GM13976 (cell line): Measurements from ENCODE around the gene ARL2BP.
A peak's percentile ranks its signal among the peaks of the same experiment; 100 is the strongest.
"Not testable (repeated sequence)": the region's sequence is repeated elsewhere in the genome, so short reads cannot be mapped to it uniquely, and the experiment has no call there.

ENCODE experiments used
- DNase-seq: peaks from one replicate; pipeline ENCODE4 v3.0.0; 2012; ENCODE audit warnings: low spot score
- CTCF ChIP-seq: IDR thresholded peaks from 2 replicates; pipeline ENCODE4 v1.5.1; 2012; ENCODE audit warnings: borderline replicate concordance, mild to moderate bottlenecking; ENCODE audit not compliant: insufficient read depth; ENCODE audit errors: extremely low read depth, missing control alignments, control extremely low read depth
- in situ Hi-C: fragments of 300-500 bp; cut with MboI; formaldehyde crosslinking; loops from one replicate; pipeline ENCODE4 v1.12.0; 2022; ENCODE audit warnings: low sequenced_read_pairs, mixed read lengths, inconsistent platforms; ENCODE audit not compliant: unreplicated experiment

The ARL2BP gene

GRCh38 chr16:57266531-57267260 is 21.6 kb downstream of the ARL2BP start:
- no peak for TF ChIP-seq CTCF
- in situ Hi-C loops: no loop called here
- peak; percentile 42 for DNase-seq

- in situ Hi-C loops, DNase-seq: not testable (repeated sequence)
Measured at GRCh38 chr16:57267343-57267742, 22.3 kb downstream of the ARL2BP start.

- no peak for TF ChIP-seq CTCF
- DNase-seq: peak; percentile 24
- in situ Hi-C loops: no loop called here
Measured at GRCh38 chr16:57268804-57269800, 24.0 kb downstream of the ARL2BP start.

- in situ Hi-C loops: no loop called here
- TF ChIP-seq CTCF: no peak
- DNase-seq: peak; percentile 29
Measured at GRCh38 chr16:57270221-57271062, 25.4 kb downstream of the ARL2BP start.

- no peak for TF ChIP-seq CTCF
- no peak for DNase-seq
- in situ Hi-C loops: no loop called here
Measured at GRCh38 chr16:57271063-57271345, 25.9 kb downstream of the ARL2BP start.

- DNase-seq: no peak
- TF ChIP-seq CTCF: no peak
- in situ Hi-C loops: no loop called here
Measured at GRCh38 chr16:57271867-57272495, 26.9 kb downstream of the ARL2BP start.
